ENCODE measurements around the gene MRPL24.

DNA sequence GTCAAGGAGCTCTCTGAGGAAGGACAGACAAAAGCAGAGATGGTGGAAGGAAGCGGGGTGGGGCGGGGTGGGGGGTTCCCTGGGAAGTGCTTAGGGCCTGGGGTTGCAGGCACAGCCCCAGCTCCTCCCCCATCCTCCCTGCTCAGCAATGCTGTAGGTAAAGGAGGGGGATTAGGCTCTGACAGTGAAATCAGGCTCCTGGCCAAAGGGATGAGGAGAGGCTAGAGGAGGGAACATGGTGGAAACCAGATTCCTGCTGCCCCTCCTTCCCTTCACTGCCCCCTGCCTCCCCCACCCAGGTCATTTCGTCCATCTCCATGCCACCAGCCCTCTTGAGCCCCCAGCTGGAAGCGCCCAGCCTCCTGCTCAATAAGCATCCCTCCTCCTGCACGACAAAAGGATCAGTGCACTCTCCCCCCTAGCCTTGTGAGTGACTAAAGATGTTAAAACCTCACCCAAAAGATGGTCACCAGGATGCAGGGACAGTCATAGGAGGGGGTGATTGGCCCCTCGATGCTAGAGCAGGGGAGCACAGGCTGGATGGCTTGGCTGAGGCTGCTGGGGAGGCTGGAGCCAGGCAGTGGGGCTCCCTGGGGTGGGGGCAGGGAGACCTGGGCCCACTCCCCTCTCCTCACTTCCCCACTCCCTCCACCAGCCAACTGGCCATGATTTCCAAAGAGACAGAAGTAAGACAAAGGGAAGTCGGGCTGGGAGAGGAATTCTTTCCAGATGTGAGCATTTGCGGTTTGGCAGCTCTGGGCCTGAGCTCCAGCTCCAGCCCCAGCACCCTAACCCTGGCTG lies 33.3 kb downstream of the MRPL24 start:
- TF ChIP-seq, protein P1, sequence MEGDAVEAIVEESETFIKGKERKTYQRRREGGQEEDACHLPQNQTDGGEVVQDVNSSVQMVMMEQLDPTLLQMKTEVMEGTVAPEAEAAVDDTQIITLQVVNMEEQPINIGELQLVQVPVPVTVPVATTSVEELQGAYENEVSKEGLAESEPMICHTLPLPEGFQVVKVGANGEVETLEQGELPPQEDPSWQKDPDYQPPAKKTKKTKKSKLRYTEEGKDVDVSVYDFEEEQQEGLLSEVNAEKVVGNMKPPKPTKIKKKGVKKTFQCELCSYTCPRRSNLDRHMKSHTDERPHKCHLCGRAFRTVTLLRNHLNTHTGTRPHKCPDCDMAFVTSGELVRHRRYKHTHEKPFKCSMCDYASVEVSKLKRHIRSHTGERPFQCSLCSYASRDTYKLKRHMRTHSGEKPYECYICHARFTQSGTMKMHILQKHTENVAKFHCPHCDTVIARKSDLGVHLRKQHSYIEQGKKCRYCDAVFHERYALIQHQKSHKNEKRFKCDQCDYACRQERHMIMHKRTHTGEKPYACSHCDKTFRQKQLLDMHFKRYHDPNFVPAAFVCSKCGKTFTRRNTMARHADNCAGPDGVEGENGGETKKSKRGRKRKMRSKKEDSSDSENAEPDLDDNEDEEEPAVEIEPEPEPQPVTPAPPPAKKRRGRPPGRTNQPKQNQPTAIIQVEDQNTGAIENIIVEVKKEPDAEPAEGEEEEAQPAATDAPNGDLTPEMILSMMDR (IDR thresholded peaks at IDR 0.05) = no peak
- TF ChIP-seq POLR2A (IDR thresholded peaks at IDR 0.05) = no peak
